Measurements from ENCODE around the gene MYH13.

The MYH13 gene

DNA sequence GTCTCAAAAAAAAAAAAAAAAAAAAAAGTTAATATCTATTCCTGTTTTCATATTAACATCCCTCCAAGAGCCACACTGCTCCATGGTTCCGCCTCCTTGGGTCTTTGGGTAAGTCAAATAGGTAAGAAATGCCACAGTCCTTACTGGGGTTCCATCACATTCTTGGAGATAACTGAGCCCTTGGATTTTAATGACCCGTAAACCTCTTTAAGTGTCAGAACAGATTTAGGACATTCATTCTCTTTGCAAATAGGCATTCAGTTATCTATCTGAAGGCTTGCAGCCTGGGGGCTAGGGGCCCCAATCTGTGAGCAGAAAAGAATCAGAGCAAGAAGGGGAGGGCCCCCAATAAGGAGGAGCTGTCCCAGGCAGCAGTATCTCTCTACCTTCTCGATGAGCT, 28.0 kb downstream of the MYH13 start:
- no peak for DNase-seq (ENCODE audit: low spot score)

GRCh38 chr17:10339051-10339450, 33.8 kb downstream of the MYH13 start:
- no peak for DNase-seq (ENCODE audit: low spot score)

DNA sequence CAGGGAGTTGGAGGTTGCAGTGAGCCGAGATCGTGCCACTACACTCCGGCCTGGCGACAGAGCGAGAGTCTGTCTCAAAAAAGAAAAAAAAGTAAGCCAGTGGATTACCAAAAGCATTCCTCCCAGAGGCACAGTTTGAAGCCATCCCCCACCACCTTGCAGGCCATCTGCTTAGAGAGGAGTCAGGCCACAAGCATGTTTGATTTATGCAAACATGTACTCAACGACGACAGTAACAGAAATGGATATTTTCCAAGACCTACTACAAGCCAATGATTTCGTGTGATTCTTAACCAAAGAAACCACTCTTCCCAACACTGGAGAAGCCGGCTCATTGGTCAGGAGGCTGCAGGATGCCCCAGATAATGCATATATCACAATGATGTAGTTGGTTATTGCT, 34.8 kb downstream of the MYH13 start:
- DNase-seq (ENCODE audit: low spot score) = no peak

DNA sequence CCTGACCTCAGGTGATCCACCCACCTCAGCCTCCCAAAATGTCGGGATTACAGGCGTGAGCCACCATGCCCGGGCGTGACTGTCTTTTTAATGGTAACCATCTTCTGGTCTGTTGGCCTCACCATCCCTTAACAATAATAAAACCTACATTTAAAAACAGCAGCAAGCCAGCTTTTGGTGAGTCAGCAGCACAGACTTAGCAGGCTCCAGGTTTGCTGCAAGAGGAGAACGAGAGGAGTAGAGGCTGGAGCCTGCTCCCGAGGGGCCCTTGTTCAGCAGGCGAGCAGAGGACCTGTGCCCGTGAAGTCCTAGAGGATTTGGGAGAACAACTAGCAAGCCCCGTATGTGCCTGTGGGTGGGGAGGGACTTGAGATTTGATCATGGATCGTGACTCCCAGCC, 35.7 kb downstream of the MYH13 start:
- DNase-seq (ENCODE audit: low spot score) = no peak

- no peak for DNase-seq (ENCODE audit: low spot score)
Measured at GRCh38 chr17:10336393-10336792, 36.4 kb downstream of the MYH13 start.

GRCh38 chr17:10332515-10332914, 40.3 kb downstream of the MYH13 start:
- DNase-seq (ENCODE audit: low spot score) = no peak

DNA sequence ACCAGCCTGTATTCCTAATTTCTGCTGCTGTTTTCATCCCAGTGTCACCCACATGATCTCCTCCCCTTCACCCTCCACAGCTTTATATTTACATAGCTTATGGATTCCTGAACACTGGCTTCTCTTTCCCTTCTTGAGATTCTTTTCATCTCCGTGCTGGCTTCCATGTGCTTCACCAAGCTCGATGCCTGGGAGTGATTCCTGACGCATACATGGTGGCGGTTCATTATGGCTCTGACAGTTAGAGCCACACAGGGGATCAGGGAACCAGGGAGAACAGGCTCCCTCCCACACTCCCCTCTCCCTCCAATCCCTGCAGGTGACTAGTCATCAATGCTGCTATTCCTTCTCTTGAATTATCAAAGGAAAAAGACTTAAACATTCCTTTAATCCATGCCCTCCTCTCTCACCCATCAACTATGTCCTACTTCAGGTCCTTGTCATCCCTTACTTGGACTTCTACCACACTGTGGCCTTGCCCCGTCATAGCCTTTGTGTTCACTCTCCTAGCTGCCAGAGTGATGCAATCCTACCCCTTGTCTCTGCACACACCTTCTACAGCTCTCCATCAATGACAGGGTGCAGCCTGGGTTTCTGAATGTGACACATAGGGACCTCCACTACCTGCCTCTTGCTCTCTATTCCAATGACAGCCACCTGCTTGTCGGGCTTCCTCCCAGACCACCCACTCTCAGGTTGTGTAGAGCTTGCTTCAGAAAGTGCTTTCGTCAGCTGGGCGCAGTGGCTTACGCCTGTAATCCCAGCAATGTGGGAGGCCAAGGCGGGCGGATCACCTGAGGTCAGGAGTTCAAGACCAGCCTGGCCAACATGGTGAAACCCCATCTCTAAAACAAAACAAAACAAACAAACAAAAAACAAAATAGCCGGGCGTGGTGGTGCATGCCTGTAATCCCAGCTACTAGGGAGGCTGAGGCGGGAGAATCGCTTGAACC, 43.6 kb downstream of the MYH13 start:
- no peak for DNase-seq (ENCODE audit: low spot score)

- no peak for DNase-seq (ENCODE audit: low spot score)
Measured at GRCh38 chr17:10328206-10328605, 44.6 kb downstream of the MYH13 start.

GRCh38 chr17:10327640-10328039, 45.2 kb downstream of the MYH13 start:
- peak; percentile 45 for DNase-seq (ENCODE audit: low spot score)

DNA sequence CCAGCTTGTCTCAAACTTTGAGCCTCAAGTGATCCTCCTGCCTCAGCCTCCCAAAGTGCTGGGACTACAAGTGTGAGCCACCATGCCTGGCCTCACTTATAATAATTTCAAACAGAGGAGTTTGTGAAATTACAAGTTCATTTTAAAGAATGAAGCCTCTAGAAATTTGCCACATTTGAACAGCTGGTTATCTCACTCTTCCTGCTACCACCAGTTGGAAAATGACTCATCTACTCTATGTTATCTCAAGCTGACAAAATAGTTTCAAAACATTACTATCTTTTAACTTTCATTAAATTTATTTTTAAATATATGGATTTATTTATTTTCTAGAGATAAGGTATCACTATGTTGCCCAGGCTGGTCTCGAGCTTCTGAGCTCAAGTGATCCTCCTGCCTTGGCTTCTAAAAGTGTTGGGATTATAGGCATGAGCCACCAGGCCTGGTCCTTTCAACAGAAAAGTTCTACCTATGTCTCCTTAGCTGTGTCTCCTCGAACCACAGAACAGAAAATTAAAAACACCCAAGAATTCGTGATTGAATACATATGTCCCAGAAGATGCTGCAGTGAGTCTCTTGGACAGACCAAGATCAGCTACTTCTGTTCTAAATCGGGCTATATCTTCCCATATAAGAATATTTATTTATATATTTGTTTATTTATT, 47.6 kb downstream of the MYH13 start:
- no peak for DNase-seq (ENCODE audit: low spot score)

GRCh38 chr17:10323812-10324610, 48.8 kb downstream of the MYH13 start:
- no peak for DNase-seq (ENCODE audit: low spot score)

GRCh38 chr17:10318535-10318934, 54.3 kb downstream of the MYH13 start:
- DNase-seq (ENCODE audit: low spot score) = no peak

DNA sequence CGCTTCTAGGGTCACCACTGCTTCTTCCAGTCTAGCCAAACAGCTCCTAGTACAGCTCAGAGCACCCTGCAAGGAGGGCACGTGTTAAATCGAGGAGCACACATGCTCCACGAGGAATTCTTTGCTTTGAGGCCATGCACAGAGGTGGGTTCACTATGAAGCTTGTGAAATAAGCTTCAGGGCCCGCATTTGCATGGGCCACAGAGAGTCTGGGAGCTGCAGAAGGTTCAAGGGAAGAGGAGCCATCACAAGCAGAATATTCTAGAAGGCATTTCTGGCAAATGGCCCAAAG, 55.3 kb downstream of the MYH13 start:
- DNase-seq (ENCODE audit: low spot score) = no peak

GRCh38 chr17:10316801-10317542, 55.8 kb downstream of the MYH13 start:
- DNase-seq (ENCODE audit: low spot score) = no peak

DNA sequence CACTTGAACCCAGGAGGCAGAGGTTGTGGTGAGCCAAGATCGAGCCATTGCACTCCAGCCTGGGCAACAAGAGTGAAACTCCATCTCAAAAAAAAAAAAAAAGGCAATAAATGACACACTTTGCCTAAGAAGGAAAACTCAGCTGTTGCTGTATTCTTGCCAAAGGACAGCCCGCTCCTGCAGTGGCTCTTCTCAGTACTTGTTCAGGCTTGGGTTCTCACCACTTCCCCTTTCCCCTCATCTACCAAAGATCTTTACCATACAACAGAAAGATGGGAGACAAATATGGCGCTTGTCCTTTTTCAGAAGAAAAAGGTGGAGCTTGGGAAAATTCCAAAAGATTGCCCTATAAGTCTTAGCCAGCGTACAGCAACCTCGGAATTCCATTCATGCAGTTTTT, 58.5 kb downstream of the MYH13 start:
- no peak for DNase-seq (ENCODE audit: low spot score)

- DNase-seq (ENCODE audit: low spot score) = no peak
Measured at GRCh38 chr17:10313037-10313672, 59.7 kb downstream of the MYH13 start.

DNA sequence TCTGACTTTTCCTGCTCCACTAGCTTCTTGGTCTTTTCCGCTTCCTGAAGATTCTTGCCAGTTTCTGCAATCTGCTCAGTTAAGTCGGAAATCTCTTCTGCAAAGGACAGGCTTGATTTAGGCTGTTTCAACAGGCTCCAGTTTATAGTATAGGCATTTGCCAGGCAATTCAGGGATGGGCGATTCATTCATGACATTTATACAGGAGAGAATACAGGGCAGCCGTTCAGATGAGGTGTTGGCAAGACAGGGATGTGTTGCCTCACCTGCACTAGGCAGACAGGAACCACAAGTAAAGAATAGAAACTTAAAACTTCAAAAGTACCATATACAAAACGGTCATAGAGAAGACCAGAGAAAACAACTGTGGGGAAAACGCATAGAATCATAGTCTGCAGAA, 61.7 kb downstream of the MYH13 start:
- DNase-seq (ENCODE audit: low spot score) = no peak

- DNase-seq (ENCODE audit: low spot score) = no peak
Measured at GRCh38 chr17:10309003-10309974, 63.5 kb downstream of the MYH13 start.

GRCh38 chr17:10306585-10306984, 66.2 kb downstream of the MYH13 start:
- no peak for DNase-seq (ENCODE audit: low spot score)

GRCh38 chr17:10305398-10305797, 67.4 kb downstream of the MYH13 start:
- DNase-seq (ENCODE audit: low spot score) = no peak
